Endodermal cell (in vitro differentiated cells): ENCODE results near the gene CUL5. TPM values are rescaled to one million over a fixed set of nuclear protein-coding genes. Genes with fewer than 3 reads are reported as not detected.

Experiments
- DNase-seq: peaks from one replicate; pipeline ENCODE4 v3.0.0-alpha.2; 2017
- H3K27ac ChIP-seq: 2 replicates; pipeline ENCODE4 v1.5.1; 2013; ENCODE audit warnings: mild to moderate bottlenecking, low read depth, low read length, moderate library complexity
- H3K27me3 ChIP-seq: 2 replicates; pipeline ENCODE4 v1.6.1; 2013; ENCODE audit warnings: mild to moderate bottlenecking, low read length, moderate library complexity; ENCODE audit not compliant: insufficient read depth, control insufficient read depth, poor library complexity, severe bottlenecking
- H3K36me3 ChIP-seq: 2 replicates; pipeline ENCODE4 v1.7.0; 2013; ENCODE audit warnings: mild to moderate bottlenecking, low read length, moderate library complexity; ENCODE audit not compliant: control insufficient read depth, insufficient read depth
- H3K4me1 ChIP-seq: one replicate; pipeline ENCODE4 v1.7.0; 2013; ENCODE audit warnings: low read length; ENCODE audit not compliant: control insufficient read depth, insufficient read depth
- H3K4me3 ChIP-seq: 2 replicates; pipeline ENCODE4 v1.5.1; 2013; ENCODE audit warnings: mild to moderate bottlenecking, low read length, moderate library complexity
- H3K9ac ChIP-seq: 2 replicates; pipeline ENCODE4 v1.6.1; 2013; ENCODE audit warnings: mild to moderate bottlenecking, low read length, moderate library complexity; ENCODE audit not compliant: poor library complexity, severe bottlenecking; ENCODE audit errors: extremely low read depth
- H3K9me3 ChIP-seq: 2 replicates; pipeline ENCODE4 v1.6.1; 2013; ENCODE audit warnings: mild to moderate bottlenecking, low read length, moderate library complexity; ENCODE audit not compliant: control insufficient read depth
- H3K27ac Mint-ChIP-seq: 2 replicates; pipeline ENCODE4 v1.8.0; 2020; ENCODE audit warnings: mixed read lengths
- H3K27me3 Mint-ChIP-seq: 2 replicates; pipeline ENCODE4 v1.8.0; 2021; ENCODE audit warnings: mild to moderate bottlenecking, mixed read lengths; ENCODE audit not compliant: insufficient read depth
- H3K36me3 Mint-ChIP-seq: 2 replicates; pipeline ENCODE4 v1.8.0; 2020; ENCODE audit warnings: low read depth, mixed read lengths
- H3K4me1 Mint-ChIP-seq: 2 replicates; pipeline ENCODE4 v1.8.0; 2020; ENCODE audit warnings: mixed read lengths
- H3K4me3 Mint-ChIP-seq: 2 replicates; pipeline ENCODE4 v1.8.0; 2020; ENCODE audit warnings: mild to moderate bottlenecking, moderate library complexity, mixed read lengths
- H3K9me3 Mint-ChIP-seq: 2 replicates; pipeline ENCODE4 v1.8.0; 2020; ENCODE audit warnings: mild to moderate bottlenecking, mixed read lengths
- CTCF ChIP-seq: fragments of 200-600 bp; sonication (generic); conservative IDR thresholded peaks from 2 replicates; pipeline ENCODE4 v1.5.0; 2021; ENCODE audit warnings: antibody characterized with exemption, mild to moderate bottlenecking
- WGBS, 2 experiments: methylation state at CpG; one replicate each; pipeline versions ENCODE4 v1.1.5 to v1.1.7; 2013; ENCODE audit warnings: missing lambda C conversion rate in 2 of 2, mixed read lengths in 1 of 2; ENCODE audit not compliant: insufficient coverage in 1 of 2, insufficient read length in 1 of 2; 5-methylcytosine and 5-hydroxymethylcytosine counted together
- total RNA-seq, 2 donors: library from RNA; stranded (reverse); fragmentation: NEBNext Ultra II Directional in 1 of 2; extraction: Animal tissue kit (Norgen Biotek cat#: 25700) in 1 of 2; gene quantifications; 2 replicates in 1 of 2; 3 replicates in 1 of 2; pipeline ENCODE4 v1.2.1, GENCODE V29; 2021

Gene CUL5
- total RNA-seq, 2 donors from 2014 or later, result 33.8 to 40.0 TPM

DNA sequence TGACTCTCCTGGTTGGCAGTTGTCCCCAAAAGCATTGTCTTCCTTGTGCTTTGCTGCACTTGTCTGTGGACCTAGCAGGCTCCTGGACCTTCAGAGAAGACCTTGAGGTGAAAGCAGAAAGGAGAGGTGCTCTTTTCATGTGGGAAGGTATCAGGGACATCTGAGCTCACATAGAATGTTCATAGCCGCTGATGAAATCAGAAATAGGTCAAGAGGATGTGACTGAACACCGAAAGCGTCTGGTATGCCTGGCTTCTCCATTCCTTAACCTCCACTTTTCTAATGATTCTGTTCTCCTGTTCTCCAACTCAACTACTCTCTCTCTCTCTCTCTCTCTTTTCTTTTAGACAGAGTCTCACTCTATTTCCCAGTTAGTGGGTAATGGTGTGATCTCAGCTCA is 6.2 kb upstream of the CUL5 start:
- Histone ChIP-seq H3K36me3 (no peaks in the 10 kb centered on the region), H3K27ac (no peak overlapping the region), H3K9me3 (no peaks in the 10 kb centered on the region), H3K9ac (no peak overlapping the region), H3K4me1 (no peaks in the 10 kb centered on the region), H3K27me3 (no peaks in the 10 kb centered on the region), H3K4me3 (no peak overlapping the region)
- 83 to 94% methylated on average over 3 of the region's 3 CpGs for WGBS, 2 experiments
- Mint-ChIP-seq H3K36me3 (no peaks in the 10 kb centered on the region), H3K27me3 (no peaks in the 10 kb centered on the region), H3K9me3 (no peaks in the 10 kb centered on the region), H3K4me3 (no peak overlapping the region), H3K27ac (no peak overlapping the region), H3K4me1 (no peaks in the 10 kb centered on the region)
- DNase-seq, result no peak
- TF ChIP-seq CTCF, result no peak

GRCh38 chr11:108003623-108004022 is 5.1 kb upstream of the CUL5 start:
- no peak for DNase-seq
- H3K9ac ChIP-seq, result no peak overlapping the region
- no peak for TF ChIP-seq CTCF
- 90 to 92% methylated on average over 3 to 5 of the region's 5 CpGs for WGBS, 2 experiments
- H3K36me3 ChIP-seq, result no peaks in the 10 kb centered on the region
- H3K9me3 ChIP-seq, result no peaks in the 10 kb centered on the region
- no peak overlapping the region for H3K4me3 ChIP-seq
- no peak overlapping the region for H3K27ac ChIP-seq
- no peak overlapping the region for H3K27ac Mint-ChIP-seq
- H3K27me3 Mint-ChIP-seq, result no peaks in the 10 kb centered on the region
- no peaks in the 10 kb centered on the region for H3K4me1 Mint-ChIP-seq
- H3K36me3 Mint-ChIP-seq, result no peaks in the 10 kb centered on the region
- H3K4me3 Mint-ChIP-seq, result no peak overlapping the region
- no peaks in the 10 kb centered on the region for H3K4me1 ChIP-seq
- H3K9me3 Mint-ChIP-seq, result no peaks in the 10 kb centered on the region
- H3K27me3 ChIP-seq, result no peaks in the 10 kb centered on the region

- peaks cover 13% of the 10 kb centered on the region for H3K4me1 Mint-ChIP-seq
- H3K27ac ChIP-seq, result no peak overlapping the region
- WGBS, 2 experiments, result 90 to 94% methylated on average over 13 to 18 of the region's 18 CpGs
- H3K4me3 Mint-ChIP-seq, result no peak overlapping the region
- H3K9me3 Mint-ChIP-seq, result no peaks in the 10 kb centered on the region
- H3K9me3 ChIP-seq, result no peaks in the 10 kb centered on the region
- H3K27me3 Mint-ChIP-seq, result no peaks in the 10 kb centered on the region
- no peaks in the 10 kb centered on the region for H3K36me3 ChIP-seq
- TF ChIP-seq CTCF, result no peak
- no peaks in the 10 kb centered on the region for H3K4me1 ChIP-seq
- DNase-seq, result no peak
- H3K4me3 ChIP-seq, result no peak overlapping the region
- H3K27me3 ChIP-seq, result no peaks in the 10 kb centered on the region
- no peaks in the 10 kb centered on the region for H3K36me3 Mint-ChIP-seq
- H3K27ac Mint-ChIP-seq, result no peak overlapping the region
- H3K9ac ChIP-seq, result no peak overlapping the region
These were observed 879 bp upstream of the CUL5 start for GRCh38 chr11:108007819-108008218.
